ENCODE results near the gene KRT77.

KRT77 gene

DNA sequence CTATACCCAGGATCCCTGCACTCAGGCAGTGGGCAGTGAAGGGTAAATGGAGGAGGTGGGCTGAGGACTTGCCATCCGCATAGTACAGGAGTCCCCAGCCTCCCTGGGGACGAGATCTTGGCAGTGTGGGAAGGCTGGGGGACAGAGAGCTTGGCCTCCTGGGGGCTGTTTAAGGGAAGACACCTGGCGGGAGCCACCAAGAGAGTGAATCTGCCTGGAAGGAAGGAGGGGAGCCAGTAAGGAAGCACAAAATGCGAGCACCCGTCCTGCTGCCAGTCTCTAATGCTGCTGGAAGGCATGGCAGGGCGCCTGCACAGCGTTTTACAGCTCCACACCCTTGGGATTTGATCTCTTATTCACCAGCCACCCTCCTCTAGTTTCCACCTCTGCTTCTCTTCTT lies 43.9 kb downstream of the KRT77 start:
- TF ChIP-seq EZH2phosphoT487 (IDR thresholded peaks at IDR 0.05; ENCODE audit: low read depth) (no peak), CTCF (IDR thresholded peaks at IDR 0.05; ENCODE audit: low read depth, low read length) (no peak)
- Histone ChIP-seq H4K20me1 (ENCODE audit: insufficient read depth, low read length) (no peaks in the 10 kb centered on the region), H3K4me2 (ENCODE audit: low read length) (no peak overlapping the region), H3K9ac (ENCODE audit: low read length) (no peak overlapping the region), H3K4me3 (ENCODE audit: low read length) (no peak overlapping the region), H3K36me3 (replicated peaks; ENCODE audit: low read depth, low read length) (no peaks in the 10 kb centered on the region), H3K27ac (ENCODE audit: low read length) (no peak overlapping the region), H3K79me2 (ENCODE audit: low read length) (no peaks in the 10 kb centered on the region), H3K4me1 (ENCODE audit: low read length) (no peaks in the 10 kb centered on the region), H3K9me3 (ENCODE audit: insufficient read depth, low read length) (no peaks in the 10 kb centered on the region), H2AFZ (ENCODE audit: low read depth, low read length) (no peak overlapping the region), H3K27me3 (ENCODE audit: low read depth, low read length) (peaks cover 64% of the 10 kb centered on the region)

- Histone ChIP-seq H2AFZ (ENCODE audit: low read depth, low read length) (no peak overlapping the region), H3K4me1 (ENCODE audit: low read length) (no peaks in the 10 kb centered on the region), H3K9ac (ENCODE audit: low read length) (no peak overlapping the region), H3K79me2 (ENCODE audit: low read length) (no peaks in the 10 kb centered on the region), H4K20me1 (ENCODE audit: insufficient read depth, low read length) (no peaks in the 10 kb centered on the region), H3K27ac (ENCODE audit: low read length) (no peak overlapping the region), H3K4me3 (ENCODE audit: low read length) (no peak overlapping the region), H3K9me3 (ENCODE audit: insufficient read depth, low read length) (no peaks in the 10 kb centered on the region), H3K27me3 (ENCODE audit: low read depth, low read length) (peaks cover 54% of the 10 kb centered on the region), H3K4me2 (ENCODE audit: low read length) (no peak overlapping the region), H3K36me3 (replicated peaks; ENCODE audit: low read depth, low read length) (no peaks in the 10 kb centered on the region)
- TF ChIP-seq EZH2phosphoT487 (IDR thresholded peaks at IDR 0.05; ENCODE audit: low read depth) (no peak), CTCF (IDR thresholded peaks at IDR 0.05; ENCODE audit: low read depth, low read length) (no peak)
Measured at GRCh38 chr12:52658196-52658595, 45.1 kb downstream of the KRT77 start.

- H3K4me1 ChIP-seq (ENCODE audit: low read length): no peaks in the 10 kb centered on the region
- H3K9me3 ChIP-seq (ENCODE audit: insufficient read depth, low read length): no peaks in the 10 kb centered on the region
- no peaks in the 10 kb centered on the region for H3K79me2 ChIP-seq (ENCODE audit: low read length)
- no peak overlapping the region for H2AFZ ChIP-seq (ENCODE audit: low read depth, low read length)
- H4K20me1 ChIP-seq (ENCODE audit: insufficient read depth, low read length): no peaks in the 10 kb centered on the region
- H3K4me3 ChIP-seq (ENCODE audit: low read length): no peak overlapping the region
- no peak overlapping the region for H3K27ac ChIP-seq (ENCODE audit: low read length)
- TF ChIP-seq CTCF (IDR thresholded peaks at IDR 0.05; ENCODE audit: low read depth, low read length) (no peak), EZH2phosphoT487 (IDR thresholded peaks at IDR 0.05; ENCODE audit: low read depth) (no peak)
- no peak overlapping the region for H3K9ac ChIP-seq (ENCODE audit: low read length)
- peaks cover 51% of the 10 kb centered on the region for H3K27me3 ChIP-seq (ENCODE audit: low read depth, low read length)
- no peak overlapping the region for H3K4me2 ChIP-seq (ENCODE audit: low read length)
- no peaks in the 10 kb centered on the region for H3K36me3 ChIP-seq (replicated peaks; ENCODE audit: low read depth, low read length)
Measured at GRCh38 chr12:52657250-52657902, 45.9 kb downstream of the KRT77 start.

GRCh38 chr12:52656616-52657015 lies 46.7 kb downstream of the KRT77 start:
- Histone ChIP-seq H3K27me3 (ENCODE audit: low read depth, low read length) (peaks cover 48% of the 10 kb centered on the region), H2AFZ (ENCODE audit: low read depth, low read length) (no peak overlapping the region), H3K4me2 (ENCODE audit: low read length) (no peak overlapping the region), H3K79me2 (ENCODE audit: low read length) (no peaks in the 10 kb centered on the region), H3K27ac (ENCODE audit: low read length) (no peak overlapping the region), H4K20me1 (ENCODE audit: insufficient read depth, low read length) (no peaks in the 10 kb centered on the region), H3K9ac (ENCODE audit: low read length) (no peak overlapping the region), H3K9me3 (ENCODE audit: insufficient read depth, low read length) (no peaks in the 10 kb centered on the region), H3K36me3 (replicated peaks; ENCODE audit: low read depth, low read length) (no peaks in the 10 kb centered on the region), H3K4me3 (ENCODE audit: low read length) (no peak overlapping the region), H3K4me1 (ENCODE audit: low read length) (no peaks in the 10 kb centered on the region)
- TF ChIP-seq CTCF (IDR thresholded peaks at IDR 0.05; ENCODE audit: low read depth, low read length) (no peak), EZH2phosphoT487 (IDR thresholded peaks at IDR 0.05; ENCODE audit: low read depth) (no peak)

Data from OCI-LY3 (cell line).